ENCODE results near the gene ST7L.

DNA sequence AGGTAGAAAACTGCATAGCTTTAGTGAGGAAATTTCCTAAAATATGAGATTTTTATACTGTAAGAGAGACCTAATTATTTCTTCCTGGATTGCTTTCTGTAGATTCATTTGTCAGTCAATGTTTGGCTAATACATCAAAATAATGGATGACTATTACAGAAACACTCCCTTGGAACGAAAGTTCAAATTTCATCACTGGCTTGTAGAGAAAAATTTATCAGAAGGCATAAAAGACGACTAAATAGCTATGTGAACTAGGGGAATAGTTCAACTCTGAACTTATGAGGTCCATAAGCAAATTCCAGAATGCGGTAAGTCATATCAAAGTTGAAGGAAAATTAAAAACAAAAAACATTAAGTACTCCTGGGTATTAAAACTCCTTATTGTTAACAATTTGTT is 74.2 kb downstream of the ST7L start:
- TF ChIP-seq, protein P1, sequence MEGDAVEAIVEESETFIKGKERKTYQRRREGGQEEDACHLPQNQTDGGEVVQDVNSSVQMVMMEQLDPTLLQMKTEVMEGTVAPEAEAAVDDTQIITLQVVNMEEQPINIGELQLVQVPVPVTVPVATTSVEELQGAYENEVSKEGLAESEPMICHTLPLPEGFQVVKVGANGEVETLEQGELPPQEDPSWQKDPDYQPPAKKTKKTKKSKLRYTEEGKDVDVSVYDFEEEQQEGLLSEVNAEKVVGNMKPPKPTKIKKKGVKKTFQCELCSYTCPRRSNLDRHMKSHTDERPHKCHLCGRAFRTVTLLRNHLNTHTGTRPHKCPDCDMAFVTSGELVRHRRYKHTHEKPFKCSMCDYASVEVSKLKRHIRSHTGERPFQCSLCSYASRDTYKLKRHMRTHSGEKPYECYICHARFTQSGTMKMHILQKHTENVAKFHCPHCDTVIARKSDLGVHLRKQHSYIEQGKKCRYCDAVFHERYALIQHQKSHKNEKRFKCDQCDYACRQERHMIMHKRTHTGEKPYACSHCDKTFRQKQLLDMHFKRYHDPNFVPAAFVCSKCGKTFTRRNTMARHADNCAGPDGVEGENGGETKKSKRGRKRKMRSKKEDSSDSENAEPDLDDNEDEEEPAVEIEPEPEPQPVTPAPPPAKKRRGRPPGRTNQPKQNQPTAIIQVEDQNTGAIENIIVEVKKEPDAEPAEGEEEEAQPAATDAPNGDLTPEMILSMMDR (IDR thresholded peaks at IDR 0.05; ENCODE audit: poor library complexity), result no peak
- no peak for TF ChIP-seq EZH2 (IDR thresholded peaks at IDR 0.05; ENCODE audit: borderline replicate concordance)
